GM11168 (cell line): Measurements from ENCODE around the gene ESPN.
"Not testable (repeated sequence)": the region's sequence is repeated elsewhere in the genome, so short reads cannot be mapped to it uniquely, and the experiment has no call there.

ENCODE experiments used
- in situ Hi-C: fragments of 300-500 bp; cut with MboI; formaldehyde crosslinking; loops from one replicate; pipeline ENCODE4 v1.12.0; 2022; ENCODE audit warnings: low sequenced_read_pairs; ENCODE audit not compliant: unreplicated experiment

Gene ESPN

DNA sequence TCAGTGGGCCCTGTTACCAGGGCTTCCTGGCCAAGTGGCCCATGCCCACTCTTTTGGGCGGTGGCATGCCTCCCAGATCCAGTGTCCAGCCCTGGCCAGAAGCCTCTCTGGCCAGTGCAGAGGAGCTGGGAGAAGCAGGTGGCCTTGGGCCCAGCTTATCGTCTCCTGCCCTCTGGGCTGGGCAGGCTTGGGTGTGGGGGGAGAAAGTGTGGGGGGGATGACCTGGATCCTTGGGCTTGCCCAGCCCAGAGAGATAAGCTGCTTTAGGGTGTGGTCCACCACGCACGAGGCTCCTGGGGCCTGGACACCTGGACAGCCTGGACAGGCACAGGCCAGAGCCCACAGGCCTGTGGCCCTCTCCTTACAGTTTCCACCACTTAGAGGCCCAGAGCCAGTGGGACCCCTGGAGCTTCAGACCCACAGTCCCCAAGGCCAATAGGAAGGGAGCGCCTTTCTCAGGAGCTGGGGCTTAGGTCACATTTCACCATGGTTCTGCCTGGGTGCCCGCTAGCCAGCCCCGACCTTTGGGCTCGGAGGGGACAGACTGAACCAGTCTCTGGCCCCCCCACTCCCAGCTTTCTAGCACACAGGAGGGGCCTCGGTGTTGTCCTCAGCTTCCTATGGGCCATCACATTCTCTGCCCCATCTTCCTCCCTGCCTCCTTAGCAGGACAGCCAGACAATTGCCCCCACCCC lies 1.8 kb downstream of the ESPN start:
- in situ Hi-C loops: no loop called here

DNA sequence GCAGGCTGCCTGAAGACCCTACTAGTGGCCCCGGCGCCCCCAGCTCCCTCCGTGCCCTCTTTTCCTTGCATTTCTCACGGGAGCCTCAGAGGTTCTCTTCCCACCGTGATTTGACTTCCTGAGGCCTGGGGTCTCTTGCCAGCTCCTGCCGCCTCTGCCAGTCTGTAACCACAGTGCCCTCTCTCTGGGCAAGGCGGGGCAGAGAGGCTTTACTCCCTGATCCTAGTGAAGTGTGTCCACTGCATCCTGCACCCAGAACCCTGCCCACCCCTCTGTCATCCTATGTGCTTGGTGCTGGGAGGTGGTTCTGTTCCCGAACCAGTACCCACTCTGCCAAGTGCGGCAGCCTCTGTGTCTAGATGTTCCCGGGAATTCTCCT lies 2.4 kb downstream of the ESPN start:
- in situ Hi-C loops: no loop called here

DNA sequence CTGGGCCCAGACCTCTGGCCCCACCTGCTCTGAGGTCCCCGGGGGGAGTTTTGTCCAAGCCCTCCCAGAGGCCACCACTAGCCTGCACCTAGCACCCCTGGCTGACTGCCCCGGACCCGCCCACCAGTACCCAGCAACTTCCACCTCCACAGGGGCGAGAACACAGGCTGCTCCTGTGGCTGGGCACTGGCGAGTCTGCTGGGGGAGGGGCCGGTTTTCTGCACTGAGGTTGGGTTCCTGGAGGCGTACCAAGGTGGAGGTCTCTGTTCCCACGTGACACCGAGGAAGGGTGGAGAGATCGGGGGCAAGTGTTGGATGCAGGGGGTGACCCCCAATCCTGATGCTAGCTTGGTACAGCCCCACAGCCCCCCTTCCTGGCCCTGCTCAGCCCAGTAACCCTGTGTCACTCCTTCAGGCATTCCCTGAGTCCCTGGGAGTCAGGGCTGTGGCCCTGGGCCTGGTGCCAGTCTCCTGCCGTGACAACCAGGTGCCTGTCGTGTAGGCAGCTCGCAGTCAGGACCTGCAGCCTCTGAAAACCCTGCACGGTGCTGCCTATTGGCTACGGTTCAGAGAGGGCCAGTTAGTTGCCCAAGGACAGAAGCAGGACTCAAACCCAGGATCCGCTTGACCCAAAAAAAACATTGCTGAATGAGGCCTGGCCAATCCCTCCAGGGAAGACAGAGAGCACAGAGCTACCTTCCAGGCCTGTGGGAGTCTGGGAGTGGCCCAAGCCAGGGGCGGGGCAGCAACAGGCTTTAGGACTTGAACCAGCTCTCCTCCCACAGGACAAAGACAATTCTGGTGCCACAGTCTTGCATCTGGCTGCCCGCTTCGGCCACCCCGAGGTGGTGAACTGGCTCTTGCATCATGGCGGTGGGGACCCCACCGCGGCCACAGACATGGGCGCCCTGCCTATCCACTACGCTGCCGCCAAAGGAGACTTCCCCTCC lies 3.1 kb downstream of the ESPN start:
- in situ Hi-C loops: no loop called here

- in situ Hi-C loops: not testable (repeated sequence)
Measured at GRCh38 chr1:6428453-6428852, 3.9 kb downstream of the ESPN start.

DNA sequence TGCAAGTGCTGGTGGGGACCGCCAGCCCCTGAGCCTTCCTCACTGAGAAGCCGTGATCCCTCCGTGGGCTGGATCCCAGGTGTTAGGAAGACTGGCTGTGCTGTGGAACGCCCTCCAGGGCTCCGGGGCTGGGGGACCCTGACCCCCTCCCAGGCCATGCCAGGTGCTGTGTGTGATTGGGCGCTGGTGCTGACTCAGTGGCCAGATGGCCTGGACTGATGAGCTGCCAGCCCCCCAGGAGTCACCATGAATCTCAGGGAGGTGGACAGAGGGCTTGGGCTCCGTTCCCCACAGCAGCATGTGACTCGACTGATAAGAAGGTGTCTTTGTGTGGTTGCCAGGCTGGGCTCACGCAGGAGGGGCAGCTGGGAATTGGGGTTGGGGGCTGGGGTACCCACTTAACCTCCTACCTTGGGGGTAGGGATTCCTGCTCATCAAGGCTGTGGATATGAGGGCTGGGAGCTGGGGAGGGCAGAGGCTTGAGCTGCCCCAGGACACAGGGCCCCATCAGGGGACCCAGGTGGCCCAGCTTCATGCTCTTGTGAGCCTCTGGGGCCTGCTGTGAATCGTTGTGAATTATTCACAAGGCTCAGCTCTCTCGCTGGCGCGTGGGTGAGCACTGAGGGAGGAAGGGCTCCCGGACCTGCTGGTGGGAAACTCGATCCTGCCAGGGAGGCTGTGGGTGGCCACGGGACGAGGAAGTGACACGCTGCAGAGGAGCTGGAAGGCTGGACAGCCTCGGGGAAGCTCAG lies 5.3 kb downstream of the ESPN start:
- in situ Hi-C loops: not testable (repeated sequence)

- in situ Hi-C loops: not testable (repeated sequence)
Measured at GRCh38 chr1:6431645-6432579, 7.3 kb downstream of the ESPN start.

DNA sequence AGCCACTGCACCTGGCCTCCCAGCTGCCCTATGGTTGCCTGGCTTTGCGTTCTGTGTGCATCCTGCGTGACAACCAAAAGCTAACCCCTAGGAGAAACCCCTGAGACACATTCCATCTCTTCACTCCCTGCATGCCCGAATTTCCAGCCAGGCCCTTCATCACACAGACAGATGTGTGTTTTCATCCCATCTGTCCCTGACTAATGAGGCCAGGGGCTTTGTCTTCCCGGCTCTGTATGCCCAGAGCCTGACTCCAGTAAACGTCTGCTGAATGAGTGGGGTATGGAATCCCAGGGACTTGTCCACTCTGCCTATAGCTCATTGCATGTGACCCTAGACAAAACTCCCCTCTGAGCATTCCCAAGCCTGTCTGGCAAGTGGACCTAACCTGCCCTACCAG lies 9.6 kb downstream of the ESPN start:
- in situ Hi-C loops: no loop called here

- in situ Hi-C loops: no loop called here
Measured at GRCh38 chr1:6435129-6435528, 10.6 kb downstream of the ESPN start.

DNA sequence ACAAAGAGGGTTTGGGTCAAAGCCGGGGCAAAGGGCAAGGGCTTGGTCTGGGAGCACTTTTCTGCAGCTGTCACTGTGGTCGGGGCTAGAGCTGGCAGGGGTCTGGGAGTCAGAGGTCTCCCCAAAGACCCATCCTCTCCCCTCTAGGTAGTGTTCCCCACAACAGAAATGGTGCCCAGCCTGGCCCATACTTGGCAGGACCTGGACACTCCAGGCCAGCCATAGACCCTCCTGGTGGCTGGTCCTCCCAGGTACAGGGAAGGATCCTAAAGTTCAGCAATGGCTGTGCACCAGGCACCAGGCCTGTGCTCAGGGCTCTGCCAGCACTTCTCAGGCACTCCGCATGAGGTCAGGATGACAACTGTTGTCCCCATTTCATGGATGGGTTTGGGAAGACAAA lies 11.0 kb downstream of the ESPN start:
- in situ Hi-C loops: no loop called here

DNA sequence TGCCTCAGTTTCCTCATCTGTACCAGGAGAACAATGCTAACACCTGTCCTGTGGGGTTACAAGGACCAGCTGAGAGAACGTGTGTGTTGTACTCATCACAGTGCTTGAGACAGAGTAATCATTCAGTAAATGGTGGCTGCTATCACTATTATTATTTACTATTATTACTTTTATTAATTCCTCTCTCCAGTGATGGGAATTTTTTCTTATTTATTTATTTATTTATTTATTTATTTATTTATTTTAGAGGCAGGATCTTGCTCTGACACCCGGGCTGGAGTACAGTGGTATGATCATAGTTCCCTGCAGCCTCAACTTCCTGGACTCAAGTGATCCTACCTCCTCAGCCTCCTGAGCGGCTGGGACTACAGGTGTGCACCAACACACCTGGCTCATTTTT lies 11.7 kb downstream of the ESPN start:
- in situ Hi-C loops: not testable (repeated sequence)

- in situ Hi-C loops: not testable (repeated sequence)
Measured at GRCh38 chr1:6437012-6437700, 12.6 kb downstream of the ESPN start.

GRCh38 chr1:6438047-6438525 lies 13.5 kb downstream of the ESPN start:
- in situ Hi-C loops: no loop called here

GRCh38 chr1:6440198-6441126 lies 15.9 kb downstream of the ESPN start:
- in situ Hi-C loops: no loop called here

DNA sequence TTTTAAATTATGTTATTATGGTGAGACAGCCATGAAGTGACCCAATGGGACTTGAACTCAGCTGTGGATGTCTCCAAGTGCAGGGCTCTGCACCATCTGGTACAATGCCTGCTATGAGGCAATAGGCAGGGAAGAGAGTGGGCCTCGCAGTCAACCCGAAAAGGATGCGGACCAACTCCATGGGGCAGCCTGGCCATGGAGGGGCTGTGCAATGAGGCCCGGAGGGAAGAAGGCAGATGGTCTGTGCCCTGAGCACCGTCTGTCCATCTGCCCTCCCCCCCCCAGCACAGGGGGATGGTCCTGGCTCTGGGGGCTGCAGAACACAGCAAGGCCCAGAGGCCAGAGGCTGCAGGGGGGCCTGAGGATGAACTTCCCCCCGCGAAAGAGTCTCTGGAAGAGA lies 17.0 kb downstream of the ESPN start:
- in situ Hi-C loops: no loop called here

- in situ Hi-C loops: no loop called here
Measured at GRCh38 chr1:6443339-6444115, 19.0 kb downstream of the ESPN start.

GRCh38 chr1:6444377-6444776 lies 19.8 kb downstream of the ESPN start:
- in situ Hi-C loops: no loop called here

DNA sequence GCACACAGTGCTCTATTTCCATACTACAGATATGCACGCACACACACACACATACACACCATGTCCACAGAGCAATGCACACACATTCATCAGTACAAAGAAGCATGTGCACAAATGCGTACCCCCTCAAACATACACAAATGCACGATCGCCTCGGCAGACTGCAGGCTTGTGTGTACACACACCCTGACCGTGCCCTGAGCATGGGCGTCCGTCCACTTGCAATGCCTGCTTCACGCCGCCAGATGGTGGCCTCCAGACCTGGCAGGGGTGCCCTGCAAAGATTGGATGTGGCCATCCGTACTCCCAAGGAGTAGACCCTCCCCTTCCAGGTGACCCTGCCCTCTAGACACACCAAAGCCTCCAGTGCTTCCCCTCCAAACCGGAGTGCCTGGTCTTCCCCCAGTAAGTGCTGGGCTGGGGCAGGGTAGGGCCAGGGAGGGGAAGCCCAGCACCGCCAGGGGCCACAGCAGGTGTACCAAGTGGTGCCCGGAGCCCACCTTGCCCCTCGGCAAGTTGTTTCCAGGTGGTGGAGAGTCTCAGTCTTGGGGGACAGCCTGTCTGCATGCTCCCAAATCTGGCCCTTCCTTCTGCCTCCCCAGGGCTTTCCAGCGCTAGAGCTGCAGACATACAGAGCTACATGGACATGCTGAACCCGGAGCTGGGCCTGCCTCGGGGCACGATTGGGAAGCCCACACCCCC lies 20.6 kb downstream of the ESPN start:
- in situ Hi-C loops: no loop called here
